A549 treated with dexamethasone at 1 μM for 4 hours (cell line): Measurements from ENCODE around the gene EVPLL. TPM values are rescaled to one million over a fixed set of nuclear protein-coding genes. Genes with fewer than 3 reads are reported as not detected.

ENCODE experiments used
- total RNA-seq: library from RNA; stranded (reverse); fragments of 200-300 nt; extraction: Qiagen RNA extraction; gene quantifications from 5 replicates; pipeline ENCODE4 v1.2.3, GENCODE V29; 2022

Gene EVPLL
- total RNA-seq = not detected in 5 replicates

DNA sequence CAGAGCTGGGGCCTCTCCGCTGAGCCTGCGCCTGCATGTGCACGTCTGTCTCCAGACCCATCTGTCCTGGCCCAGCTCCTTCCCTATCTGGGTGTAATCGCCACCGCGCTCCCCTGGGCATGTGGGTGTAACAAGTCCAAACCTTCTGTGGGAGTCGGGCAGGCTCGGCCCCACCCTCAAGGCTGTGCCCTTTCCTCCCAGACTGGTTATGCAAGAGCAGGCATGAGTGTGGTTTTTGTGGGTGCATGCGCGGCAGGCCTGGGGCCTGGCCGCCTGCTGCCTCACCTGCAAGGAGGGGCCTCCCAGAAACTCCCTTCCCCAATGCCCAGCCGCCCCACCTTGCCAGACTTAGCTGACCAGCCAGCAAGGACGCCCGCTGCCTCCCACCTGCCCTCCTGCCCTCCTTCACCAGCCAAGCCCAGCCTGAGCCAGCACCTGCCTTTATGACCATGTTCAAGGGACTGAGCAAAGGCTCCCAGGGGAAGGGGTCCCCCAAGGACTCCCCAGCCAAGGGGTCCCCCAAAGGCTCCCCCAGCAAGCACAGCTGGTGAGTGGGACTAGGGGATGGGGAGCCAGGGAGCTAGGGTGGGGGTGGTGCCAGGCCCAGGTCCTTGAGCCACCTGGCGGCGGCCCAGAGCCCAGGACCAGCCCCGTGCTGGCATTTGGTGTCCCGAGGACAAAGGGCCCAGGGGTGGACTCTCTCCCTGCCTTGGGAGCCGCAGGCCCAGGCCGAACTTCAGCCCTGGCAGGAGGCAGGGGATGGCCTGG lies at the start of gene EVPLL:
Gene EVPLL, plus strand, starts transcription at position 342 of the 768 bp plus-strand sequence. CDS start 3,160 bp downstream, outside the sequence.

DNA sequence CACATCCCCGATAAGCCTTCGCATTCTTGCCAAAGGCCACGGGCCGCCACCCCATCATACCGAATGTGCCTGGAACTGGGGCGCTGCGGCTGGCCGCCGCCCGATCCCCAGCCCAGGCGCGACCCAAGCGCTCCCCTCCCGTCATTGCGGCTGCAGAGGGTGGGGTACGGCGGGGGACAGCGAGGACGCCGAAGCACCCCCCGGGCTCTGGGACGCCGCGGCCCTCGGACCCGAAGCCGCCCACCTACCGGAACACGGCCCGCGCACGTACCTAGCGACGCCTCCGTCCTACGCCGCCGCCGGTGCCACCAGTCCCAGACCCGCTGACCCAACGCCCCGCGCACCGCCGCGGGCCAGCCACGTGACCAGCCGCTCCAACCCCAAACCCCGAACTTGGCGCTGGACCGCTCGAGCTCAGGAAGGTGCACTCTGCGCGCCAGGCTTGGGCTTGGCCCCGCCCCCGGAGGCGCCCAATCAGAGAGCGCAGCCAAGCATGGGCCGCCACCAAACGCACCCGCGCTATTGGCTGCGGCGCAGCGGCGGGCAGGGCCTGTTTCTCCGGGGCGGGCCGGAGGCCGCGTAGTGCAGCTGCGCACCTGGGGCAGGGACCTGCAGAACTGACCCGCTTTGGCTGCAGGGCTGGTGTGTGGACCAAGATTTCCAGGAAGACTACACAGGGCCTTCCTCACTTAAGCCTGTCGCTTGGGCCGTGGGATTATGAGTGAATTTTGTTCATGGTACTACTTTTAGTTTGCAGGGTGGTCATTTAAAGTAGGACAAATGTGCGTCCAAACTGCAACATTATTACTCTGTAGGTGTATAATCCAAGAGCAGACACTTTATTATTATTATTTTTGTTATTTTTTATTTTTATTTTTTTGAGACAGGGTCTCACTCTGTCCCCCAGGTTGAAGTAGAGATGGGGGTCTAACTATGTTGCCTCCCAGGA lies 14.2 kb upstream of the EVPLL start, which contains the start of gene SHMT1:
Gene SHMT1, minus strand, starts transcription at position 450 of the 949 bp plus-strand sequence. CDS start 7,569 bp downstream, outside the sequence.

Other genes with a start within 250 kb of the EVPLL start
- gene ALKBH5, start 193.9 kb upstream of the EVPLL start, total RNA-seq = 52.4 to 73.5 TPM (median 68.4 TPM) in 5 replicates
- gene LLGL1, start 152.1 kb upstream of the EVPLL start, total RNA-seq = 10.2 to 17.3 TPM (median 16.0 TPM) in 5 replicates
- 223 to 289 TPM (median 266 TPM) in 5 replicates for gene FLII, start 119.0 kb upstream of the EVPLL start, total RNA-seq
- 4.7 to 9.4 TPM (median 9.0 TPM) in 5 replicates for gene MIEF2, start 117.1 kb upstream of the EVPLL start, total RNA-seq
- 26.3 to 38.0 TPM (median 36.8 TPM) in 5 replicates for gene TOP3A, start 62.8 kb upstream of the EVPLL start, total RNA-seq
- 12.7 to 18.4 TPM (median 16.7 TPM) in 5 replicates for gene SMCR8, start 62.5 kb upstream of the EVPLL start, total RNA-seq
- gene SHMT1, start 14.2 kb upstream of the EVPLL start, total RNA-seq = 41.0 to 49.8 TPM (median 48.3 TPM) in 5 replicates
- gene LGALS9C, start 99.0 kb downstream of the EVPLL start, total RNA-seq = 0.19 TPM in 1 of 5 replicates, not detected in the others